ACC112 (cell line): ENCODE data around the gene SPATA2L.
A peak's percentile ranks its signal among the peaks of the same experiment; 100 is the strongest.

Source experiments
- H2AFZ ChIP-seq: fragments of 200-600 bp; sonication (generic); one replicate; pipeline ENCODE4 v1.6.0; 2017; ENCODE audit warnings: antibody characterized with exemption, low read length; ENCODE audit not compliant: unreplicated experiment
- H3K27ac ChIP-seq: fragments of 200-600 bp; sonication (generic); 2 replicates; pipeline ENCODE4 v1.5.1; 2014; ENCODE audit warnings: low read depth, mild to moderate bottlenecking, antibody characterized with exemption, low read length, moderate library complexity
- H3K27me3 ChIP-seq: fragments of 200-600 bp; sonication (generic); 2 replicates; pipeline ENCODE4 v1.6.1; 2014; ENCODE audit warnings: mild to moderate bottlenecking, antibody characterized with exemption, low read length, moderate library complexity, mixed read lengths; ENCODE audit not compliant: insufficient read depth
- H3K36me3 ChIP-seq: fragments of 200-600 bp; sonication (generic); 2 replicates; pipeline ENCODE4 v1.6.1; 2016; ENCODE audit warnings: mild to moderate bottlenecking, antibody characterized with exemption, low read length, moderate library complexity, mixed read lengths; ENCODE audit not compliant: insufficient read depth
- H3K4me1 ChIP-seq: fragments of 200-600 bp; sonication (generic); one replicate; pipeline ENCODE4 v1.6.1; 2016; ENCODE audit warnings: low read length, mixed read lengths; ENCODE audit not compliant: insufficient read depth, unreplicated experiment, control insufficient read depth
- H3K4me3 ChIP-seq: fragments of 200-600 bp; sonication (generic); 2 replicates; pipeline ENCODE4 v1.5.1; 2014; ENCODE audit warnings: mild to moderate bottlenecking, low read depth, low read length
- H3K79me2 ChIP-seq: fragments of 200-600 bp; sonication (generic); one replicate; pipeline ENCODE4 v1.6.0; 2016; ENCODE audit warnings: low read length; ENCODE audit not compliant: control insufficient read depth, unreplicated experiment, insufficient read depth

Gene SPATA2L

GRCh38 chr16:89701425-89702406, at the start of gene SPATA2L:
TSS of gene SPATA2L (minus strand) at chr16:89701705. CDS start at chr16:89701232, 473 bp downstream.
- no peaks in the 10 kb centered on the region for H3K27me3 ChIP-seq
- peaks cover 12% of the 10 kb centered on the region for H3K4me1 ChIP-seq
- H3K4me3 ChIP-seq = peak within 1 kb of the TSS; percentile 79
- no peak within 1 kb of the TSS for H2AFZ ChIP-seq
- 0 out of 2 replicates have a peak, but pooled peaks cover under 1% of the 10 kb centered on the region for H3K36me3 ChIP-seq
- H3K79me2 ChIP-seq = no peaks in the 10 kb centered on the region
- peak within 1 kb of the TSS; percentile 53 for H3K27ac ChIP-seq

GRCh38 chr16:89749637-89750036, 48.1 kb upstream of the SPATA2L start:
- peaks cover 13% of the 10 kb centered on the region; the same call in 1 of the 2 replicates for H3K36me3 ChIP-seq
- no peaks in the 10 kb centered on the region for H3K4me1 ChIP-seq
- no peaks in the 10 kb centered on the region for H3K27me3 ChIP-seq

GRCh38 chr16:89748921-89749320, 47.4 kb upstream of the SPATA2L start:
- Histone ChIP-seq H3K27me3 (no peaks in the 10 kb centered on the region), H2AFZ (no peak overlapping the region), H3K4me3 (no peak overlapping the region), H3K36me3 (peaks cover 13% of the 10 kb centered on the region; the same call in 1 of the 2 replicates), H3K27ac (no peak overlapping the region), H3K4me1 (no peaks in the 10 kb centered on the region), H3K79me2 (no peaks in the 10 kb centered on the region)

More at GRCh38 chr16:89749637-89750036, 48.1 kb upstream of the SPATA2L start:
- Histone ChIP-seq H3K79me2 (no peaks in the 10 kb centered on the region), H3K27ac (no peak overlapping the region), H3K4me3 (no peak overlapping the region), H2AFZ (no peak overlapping the region)

GRCh38 chr16:89748076-89748475, 46.6 kb upstream of the SPATA2L start:
- H3K27me3 ChIP-seq = no peaks in the 10 kb centered on the region
- peaks cover 13% of the 10 kb centered on the region; the same call in 1 of the 2 replicates for H3K36me3 ChIP-seq
- no peaks in the 10 kb centered on the region for H3K79me2 ChIP-seq
- no peaks in the 10 kb centered on the region for H3K4me1 ChIP-seq
- no peak overlapping the region for H3K27ac ChIP-seq
- H2AFZ ChIP-seq = no peak overlapping the region
- H3K4me3 ChIP-seq = no peak overlapping the region

GRCh38 chr16:89746043-89746442, 44.5 kb upstream of the SPATA2L start:
- no peaks in the 10 kb centered on the region for H3K79me2 ChIP-seq
- no peaks in the 10 kb centered on the region for H3K27me3 ChIP-seq
- peaks cover 9% of the 10 kb centered on the region; the same call in 1 of the 2 replicates for H3K36me3 ChIP-seq
- H3K4me3 ChIP-seq = no peak overlapping the region
- H3K4me1 ChIP-seq = no peaks in the 10 kb centered on the region
- no peak overlapping the region for H2AFZ ChIP-seq
- H3K27ac ChIP-seq = no peak overlapping the region

GRCh38 chr16:89744813-89745212, 43.3 kb upstream of the SPATA2L start:
- Histone ChIP-seq H2AFZ (no peak overlapping the region), H3K27me3 (no peaks in the 10 kb centered on the region), H3K79me2 (no peaks in the 10 kb centered on the region), H3K4me3 (no peak overlapping the region), H3K36me3 (peaks cover 12% of the 10 kb centered on the region; the same call in 1 of the 2 replicates), H3K27ac (no peak overlapping the region), H3K4me1 (no peaks in the 10 kb centered on the region)

GRCh38 chr16:89742948-89743347, 41.4 kb upstream of the SPATA2L start:
- Histone ChIP-seq H3K4me3 (no peak overlapping the region), H3K79me2 (no peaks in the 10 kb centered on the region), H2AFZ (no peak overlapping the region), H3K4me1 (no peaks in the 10 kb centered on the region), H3K36me3 (peaks cover 12% of the 10 kb centered on the region; the same call in 1 of the 2 replicates), H3K27me3 (no peaks in the 10 kb centered on the region), H3K27ac (no peak overlapping the region)

- Histone ChIP-seq H3K27ac (no peak overlapping the region), H3K36me3 (peaks cover 9% of the 10 kb centered on the region; the same call in 1 of the 2 replicates), H2AFZ (no peak overlapping the region), H3K27me3 (no peaks in the 10 kb centered on the region), H3K4me1 (no peaks in the 10 kb centered on the region), H3K4me3 (no peak overlapping the region), H3K79me2 (no peaks in the 10 kb centered on the region)
Measured at GRCh38 chr16:89741342-89742014, 40.0 kb upstream of the SPATA2L start.

GRCh38 chr16:89739383-89739782, 37.9 kb upstream of the SPATA2L start:
- Histone ChIP-seq H3K27me3 (no peaks in the 10 kb centered on the region), H3K4me1 (no peaks in the 10 kb centered on the region), H3K36me3 (peaks cover 3% of the 10 kb centered on the region; the same call in 1 of the 2 replicates), H3K79me2 (no peaks in the 10 kb centered on the region), H2AFZ (no peak overlapping the region), H3K4me3 (no peak overlapping the region), H3K27ac (no peak overlapping the region)

- Histone ChIP-seq H2AFZ (no peak overlapping the region), H3K4me1 (no peaks in the 10 kb centered on the region)
Measured at GRCh38 chr16:89738538-89739317, 37.2 kb upstream of the SPATA2L start.

More at GRCh38 chr16:89738538-89739317, 37.2 kb upstream of the SPATA2L start:
- Histone ChIP-seq H3K27me3 (no peaks in the 10 kb centered on the region), H3K79me2 (no peaks in the 10 kb centered on the region), H3K4me3 (no peak overlapping the region), H3K27ac (no peak overlapping the region), H3K36me3 (peaks cover 6% of the 10 kb centered on the region; the same call in 1 of the 2 replicates)
